Gastrocnemius medialis (tissue), 4 donors: Measurements from ENCODE around the gene NUDT2. TPM values are rescaled to one million over a fixed set of nuclear protein-coding genes. Genes with fewer than 3 reads are reported as not detected.
A peak's percentile ranks its signal among the peaks of the same experiment; 100 is the strongest.
"Not testable (repeated sequence)": the region's sequence is repeated elsewhere in the genome, so short reads cannot be mapped to it uniquely, and the experiment has no call there.

Experiments
- ATAC-seq, 2 donors: fragments of 150-250 bp; one replicate each; pipeline ENCODE4 v1.9.1; 2016
- DNase-seq, 2 donors: peaks; one replicate each; pipeline ENCODE4 v3.0.0-alpha.2; 2019
- H3K27ac ChIP-seq, 4 donors: fragments of 200-600 bp; sonication (generic); 1 replicate in 1 of 4; 2 replicates in 3 of 4; pipeline ENCODE4 v1.5.1; 2016 to 2018; ENCODE audit warnings: mild to moderate bottlenecking in 2 of 4, moderate library complexity in 1 of 4
- H3K27me3 ChIP-seq, 3 donors: fragments of 200-600 bp; sonication (generic) in 2 of 3; 1 replicate in 1 of 3; 2 replicates in 2 of 3; pipeline versions ENCODE4 v1.5.1 to v1.6.0; 2016 to 2019; ENCODE audit warnings: mild to moderate bottlenecking in 1 of 3, moderate library complexity in 1 of 3
- H3K36me3 ChIP-seq, 2 donors: fragments of 200-600 bp; sonication (generic) in 1 of 2; one replicate each; pipeline ENCODE4 v1.5.1; 2017 to 2018
- H3K4me1 ChIP-seq, 2 donors: fragments of 200-600 bp; sonication (generic) in 1 of 2; one replicate each; pipeline ENCODE4 v1.5.1; 2016 to 2017; ENCODE audit warnings: mild to moderate bottlenecking in 2 of 2
- H3K4me3 ChIP-seq, 4 donors: fragments of 200-600 bp; sonication (generic) in 3 of 4; 1 replicate in 1 of 4; 2 replicates in 3 of 4; pipeline ENCODE4 v1.5.1; 2016 to 2019; ENCODE audit warnings: mild to moderate bottlenecking in 2 of 4
- H3K9me3 ChIP-seq, 3 donors: fragments of 200-600 bp; sonication (generic) in 2 of 3; 1 replicate in 1 of 3; 2 replicates in 2 of 3; pipeline ENCODE4 v1.5.1; 2016 to 2019
- POLR2A ChIP-seq, 2 donors: fragments of 450-650 bp; IDR thresholded peaks; one replicate each; pipeline ENCODE4 v1.6.1; 2017; ENCODE audit warnings: antibody characterized with exemption in 2 of 2, mild to moderate bottlenecking in 2 of 2, moderate library complexity in 2 of 2
- in situ Hi-C, 4 donors: fragments of 200-750 bp; cut with MboI; loops; one replicate each; pipeline versions ENCODE4 v1.15.0 to v1.8.0; 2017; ENCODE audit warnings: low sequenced_read_pairs in 4 of 4
- intact Hi-C: fragments of 100-400 bp; cut with DNase I; formaldehyde crosslinking; loops from one replicate; pipeline ENCODE4 v1.15.1; 2023; ENCODE audit warnings: low total_unique reads
- total RNA-seq, 4 donors: library from RNA; depleted of rRNA; stranded (reverse); fragments of >200 nt; gene quantifications; one replicate each; pipeline versions ENCODE4 v1.1.0 to v1.2.3, GENCODE V29; 2016
- TF ChIP-seq, protein P1 (sequence below), 5 experiments: fragments of 450-650 bp in 3 of 5; fragments of 200-600 bp in 2 of 5; sonication (generic) in 2 of 5; IDR thresholded peaks in 4 of 5; conservative IDR thresholded peaks in 1 of 5; 1 replicate in 4 of 5; 2 replicates in 1 of 5; pipeline ENCODE4 v1.5.1; 2016 to 2019; ENCODE audit warnings: antibody characterized with exemption in 5 of 5, mild to moderate bottlenecking in 3 of 5, moderate library complexity in 3 of 5

The NUDT2 gene
- total RNA-seq, 4 donors from 2014 or later, result 8.2 to 19.9 (median 16.1) TPM

DNA sequence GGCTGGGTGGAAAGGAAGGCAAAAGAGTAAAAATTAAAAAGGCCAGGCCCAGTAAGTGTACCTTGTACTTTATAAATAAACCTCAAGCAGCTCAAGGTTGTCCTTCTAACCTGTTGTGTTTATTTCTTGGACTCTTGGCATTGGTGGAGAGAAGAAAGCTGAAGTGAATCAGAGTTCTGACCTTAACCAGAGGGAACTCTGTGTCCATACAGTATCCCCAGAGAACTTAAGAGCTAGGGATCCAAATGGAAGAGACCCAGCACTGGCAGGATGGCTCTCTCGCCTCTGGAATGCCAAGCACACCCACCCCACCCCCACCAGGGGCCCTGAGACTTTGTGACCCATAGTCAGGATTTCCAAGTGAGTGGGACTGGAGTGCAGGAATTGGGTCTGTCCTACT, 14.2 kb downstream of the NUDT2 start:
- intact Hi-C loops (loop anchor here (2.0 kb wide), 1 partner anchor 31 kb away; no protein-coding TSS in a partner anchor), in situ Hi-C loops (no loop called here)
- H3K9me3 ChIP-seq, result no peaks in the 10 kb centered on the region
- H3K27me3 ChIP-seq, result no peaks in the 10 kb centered on the region
- peaks cover 0 to 7% of the 10 kb centered on the region in 2 donors for H3K36me3 ChIP-seq
- peak; percentile 89 to 91 for ATAC-seq
- TF ChIP-seq POLR2A (IDR thresholded peaks at IDR 0.05), result no peak
- H3K4me1 ChIP-seq, result peaks cover 41 to 50% of the 10 kb centered on the region in 2 donors
- H3K4me3 ChIP-seq, result peak overlapping the region in 1 of 4 donors; percentile 6
- DNase-seq, result peak; percentile 33 to 64
- H3K27ac ChIP-seq, result peak overlapping the region; percentile 71 to 93 (median 80)

DNA sequence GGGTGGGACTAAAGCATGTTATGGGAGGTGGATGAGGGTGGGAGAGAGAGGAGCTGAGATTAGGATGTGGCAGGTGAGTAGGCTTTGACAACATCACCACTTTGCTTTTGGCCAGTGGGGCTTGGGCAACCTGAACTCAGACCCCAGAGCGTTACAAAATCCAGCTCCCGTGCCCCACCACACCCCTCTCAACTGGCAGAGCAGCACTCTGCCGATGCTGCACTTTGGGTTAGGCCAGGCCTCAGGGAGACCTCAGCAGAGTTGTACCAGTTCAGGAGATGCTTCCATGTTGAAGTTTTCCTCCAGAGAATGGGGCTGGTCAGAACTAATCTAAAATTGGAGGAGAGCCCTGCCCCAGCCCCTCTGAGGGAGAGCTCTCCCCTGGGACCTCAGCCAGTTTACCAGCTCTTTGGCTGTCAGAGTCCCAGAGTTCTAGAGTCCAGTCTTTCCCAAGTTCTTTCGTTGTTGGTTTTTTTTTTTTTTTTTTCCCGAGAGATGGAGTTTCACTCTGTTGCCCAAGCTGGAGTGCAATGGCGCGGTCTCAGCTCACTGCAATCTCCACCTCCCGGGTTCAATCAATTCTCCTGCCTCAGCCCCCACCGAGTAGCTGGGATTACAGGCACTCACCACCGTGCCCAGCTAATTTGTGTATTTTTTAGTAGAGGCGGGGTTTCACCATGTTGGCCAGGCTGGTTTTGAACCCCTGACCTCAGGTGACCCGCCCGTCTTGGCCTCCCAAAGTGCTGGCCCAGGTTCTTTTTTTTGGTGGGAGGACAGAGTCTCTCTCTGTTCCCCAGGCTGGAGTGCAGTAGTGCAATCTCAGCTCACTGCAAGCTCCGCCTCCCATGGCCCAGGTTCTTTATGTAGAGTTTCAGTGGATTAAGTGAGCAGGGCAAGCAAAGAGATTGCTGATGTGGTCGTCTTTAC, 17.8 kb downstream of the NUDT2 start:
- Histone ChIP-seq H3K4me1 (peaks cover 36% of the 10 kb centered on the region in 2 donors), H3K4me3 (no peak overlapping the region), H3K36me3 (no peaks in the 10 kb centered on the region), H3K9me3 (no peaks in the 10 kb centered on the region), H3K27me3 (no peaks in the 10 kb centered on the region), H3K27ac (no peak overlapping the region)
- ATAC-seq, result no peak
- in situ Hi-C loops (no loop called here), intact Hi-C loops (no loop called here)
- TF ChIP-seq, protein P1, sequence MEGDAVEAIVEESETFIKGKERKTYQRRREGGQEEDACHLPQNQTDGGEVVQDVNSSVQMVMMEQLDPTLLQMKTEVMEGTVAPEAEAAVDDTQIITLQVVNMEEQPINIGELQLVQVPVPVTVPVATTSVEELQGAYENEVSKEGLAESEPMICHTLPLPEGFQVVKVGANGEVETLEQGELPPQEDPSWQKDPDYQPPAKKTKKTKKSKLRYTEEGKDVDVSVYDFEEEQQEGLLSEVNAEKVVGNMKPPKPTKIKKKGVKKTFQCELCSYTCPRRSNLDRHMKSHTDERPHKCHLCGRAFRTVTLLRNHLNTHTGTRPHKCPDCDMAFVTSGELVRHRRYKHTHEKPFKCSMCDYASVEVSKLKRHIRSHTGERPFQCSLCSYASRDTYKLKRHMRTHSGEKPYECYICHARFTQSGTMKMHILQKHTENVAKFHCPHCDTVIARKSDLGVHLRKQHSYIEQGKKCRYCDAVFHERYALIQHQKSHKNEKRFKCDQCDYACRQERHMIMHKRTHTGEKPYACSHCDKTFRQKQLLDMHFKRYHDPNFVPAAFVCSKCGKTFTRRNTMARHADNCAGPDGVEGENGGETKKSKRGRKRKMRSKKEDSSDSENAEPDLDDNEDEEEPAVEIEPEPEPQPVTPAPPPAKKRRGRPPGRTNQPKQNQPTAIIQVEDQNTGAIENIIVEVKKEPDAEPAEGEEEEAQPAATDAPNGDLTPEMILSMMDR (IDR thresholded peaks at IDR 0.05 in 4 of 5, conservative IDR thresholded peaks at IDR 0.05 in 1 of 5), result no peak
- no peak for TF ChIP-seq POLR2A (IDR thresholded peaks at IDR 0.05)
- no peak for DNase-seq

- in situ Hi-C loops, result no loop called here
These were observed 18.4 kb downstream of the NUDT2 start for GRCh38 chr9:34347800-34348158.

DNA sequence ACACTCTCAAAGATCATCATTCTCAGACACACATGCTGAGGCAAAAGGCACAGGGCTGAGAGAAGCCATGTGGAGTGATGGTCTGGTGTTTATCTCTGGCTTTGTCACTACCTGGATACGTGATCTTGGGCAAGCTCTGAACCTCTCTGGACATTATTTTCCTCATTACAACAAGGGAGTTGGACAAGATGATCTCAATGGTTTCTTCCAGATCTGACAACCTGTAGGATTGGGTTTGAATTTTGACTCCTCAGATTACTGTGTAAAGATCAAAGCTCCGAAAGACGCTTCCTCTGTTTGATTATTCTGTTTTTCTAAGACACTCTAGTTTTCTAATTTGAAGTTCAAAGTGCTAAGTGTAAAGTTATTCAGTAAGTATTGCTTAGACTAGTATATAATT, 20.0 kb downstream of the NUDT2 start:
- intact Hi-C loops (no loop called here), in situ Hi-C loops (no loop called here)
- no peak overlapping the region for H3K27ac ChIP-seq
- no peak overlapping the region for H3K4me3 ChIP-seq
- H3K36me3 ChIP-seq, result no peaks in the 10 kb centered on the region
- no peaks in the 10 kb centered on the region for H3K9me3 ChIP-seq
- no peaks in the 10 kb centered on the region for H3K27me3 ChIP-seq
- ATAC-seq, result no peak
- TF ChIP-seq, protein P1 (IDR thresholded peaks at IDR 0.05 in 4 of 5, conservative IDR thresholded peaks at IDR 0.05 in 1 of 5), result no peak
- no peak for TF ChIP-seq POLR2A (IDR thresholded peaks at IDR 0.05)
- no peak for DNase-seq
- peaks cover 14 to 15% of the 10 kb centered on the region in 2 donors for H3K4me1 ChIP-seq

More at GRCh38 chr9:34347800-34348158, 18.4 kb downstream of the NUDT2 start:
- Histone ChIP-seq H3K36me3 (no peaks in the 10 kb centered on the region), H3K4me3 (no peak overlapping the region), H3K27me3 (no peaks in the 10 kb centered on the region), H3K4me1 (peaks cover 30% of the 10 kb centered on the region in 2 donors), H3K9me3 (no peaks in the 10 kb centered on the region), H3K27ac (no peak overlapping the region)
- TF ChIP-seq POLR2A (IDR thresholded peaks at IDR 0.05), result no peak
- TF ChIP-seq, protein P1 (IDR thresholded peaks at IDR 0.05 in 4 of 5, conservative IDR thresholded peaks at IDR 0.05 in 1 of 5), result no peak
- intact Hi-C loops, result no loop called here
- ATAC-seq (no peak), DNase-seq (no peak)

GRCh38 chr9:34352122-34352652, 22.8 kb downstream of the NUDT2 start:
- DNase-seq, H3K9me3 ChIP-seq, H3K27ac ChIP-seq, H3K4me1 ChIP-seq, in situ Hi-C loops, ATAC-seq, intact Hi-C loops, H3K27me3 ChIP-seq, H3K4me3 ChIP-seq, H3K36me3 ChIP-seq: not testable (repeated sequence)

DNA sequence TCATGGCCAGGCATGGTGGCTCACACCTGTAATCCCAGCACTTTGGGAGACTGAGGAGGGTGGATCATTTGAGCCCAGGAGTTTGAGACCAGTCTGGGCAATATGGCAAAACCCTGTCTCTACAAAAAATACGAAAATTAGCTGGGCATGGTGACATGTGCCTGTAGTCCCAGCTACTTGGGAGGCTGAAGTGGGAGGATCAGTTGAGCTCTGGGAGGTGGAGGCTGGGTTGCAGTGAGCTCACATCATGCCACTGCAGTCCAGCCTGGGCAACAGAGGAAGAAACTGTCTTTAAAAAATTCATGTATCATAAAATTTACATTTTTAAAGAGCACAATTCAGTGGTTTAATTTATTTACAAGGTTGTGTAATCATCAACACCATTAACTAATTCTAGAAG, 23.6 kb downstream of the NUDT2 start:
- H3K9me3 ChIP-seq, H3K4me1 ChIP-seq, ATAC-seq, H3K27me3 ChIP-seq, H3K27ac ChIP-seq, H3K4me3 ChIP-seq, intact Hi-C loops, in situ Hi-C loops, H3K36me3 ChIP-seq, DNase-seq: not testable (repeated sequence)
